ENCODE measurements around the gene PSAPL1. TPM values are rescaled to one million over a fixed set of nuclear protein-coding genes. Genes with fewer than 3 reads are reported as not detected.

The PSAPL1 gene
- total and polyA plus RNA-seq, 2 of the 8 experiments (the other 6 are each of a cell fraction or from before 2014, with no cell fraction given) = 0.03 TPM; not detected in 1

DNA sequence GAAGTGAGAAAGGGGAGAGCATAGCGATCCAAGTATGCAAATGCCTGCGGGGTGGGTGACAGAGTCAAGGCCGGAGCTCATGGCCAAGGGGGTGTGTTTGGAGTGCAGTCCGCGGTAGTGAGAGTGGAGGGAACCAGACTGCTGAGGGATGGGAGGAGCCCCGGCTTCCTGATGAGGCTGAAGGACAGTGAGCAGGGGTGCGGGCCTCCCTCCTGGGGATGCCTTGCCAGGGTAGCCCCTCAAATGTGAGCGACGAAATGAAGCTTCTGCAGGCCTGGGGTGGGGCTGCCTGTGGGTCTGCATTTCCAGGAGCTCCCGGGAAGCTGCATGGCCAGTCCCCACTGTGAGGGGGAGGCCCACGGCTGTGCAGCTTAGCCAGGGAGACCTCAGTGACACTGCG lies 45.0 kb downstream of the PSAPL1 start (continued):
- TF ChIP-seq, protein P1, sequence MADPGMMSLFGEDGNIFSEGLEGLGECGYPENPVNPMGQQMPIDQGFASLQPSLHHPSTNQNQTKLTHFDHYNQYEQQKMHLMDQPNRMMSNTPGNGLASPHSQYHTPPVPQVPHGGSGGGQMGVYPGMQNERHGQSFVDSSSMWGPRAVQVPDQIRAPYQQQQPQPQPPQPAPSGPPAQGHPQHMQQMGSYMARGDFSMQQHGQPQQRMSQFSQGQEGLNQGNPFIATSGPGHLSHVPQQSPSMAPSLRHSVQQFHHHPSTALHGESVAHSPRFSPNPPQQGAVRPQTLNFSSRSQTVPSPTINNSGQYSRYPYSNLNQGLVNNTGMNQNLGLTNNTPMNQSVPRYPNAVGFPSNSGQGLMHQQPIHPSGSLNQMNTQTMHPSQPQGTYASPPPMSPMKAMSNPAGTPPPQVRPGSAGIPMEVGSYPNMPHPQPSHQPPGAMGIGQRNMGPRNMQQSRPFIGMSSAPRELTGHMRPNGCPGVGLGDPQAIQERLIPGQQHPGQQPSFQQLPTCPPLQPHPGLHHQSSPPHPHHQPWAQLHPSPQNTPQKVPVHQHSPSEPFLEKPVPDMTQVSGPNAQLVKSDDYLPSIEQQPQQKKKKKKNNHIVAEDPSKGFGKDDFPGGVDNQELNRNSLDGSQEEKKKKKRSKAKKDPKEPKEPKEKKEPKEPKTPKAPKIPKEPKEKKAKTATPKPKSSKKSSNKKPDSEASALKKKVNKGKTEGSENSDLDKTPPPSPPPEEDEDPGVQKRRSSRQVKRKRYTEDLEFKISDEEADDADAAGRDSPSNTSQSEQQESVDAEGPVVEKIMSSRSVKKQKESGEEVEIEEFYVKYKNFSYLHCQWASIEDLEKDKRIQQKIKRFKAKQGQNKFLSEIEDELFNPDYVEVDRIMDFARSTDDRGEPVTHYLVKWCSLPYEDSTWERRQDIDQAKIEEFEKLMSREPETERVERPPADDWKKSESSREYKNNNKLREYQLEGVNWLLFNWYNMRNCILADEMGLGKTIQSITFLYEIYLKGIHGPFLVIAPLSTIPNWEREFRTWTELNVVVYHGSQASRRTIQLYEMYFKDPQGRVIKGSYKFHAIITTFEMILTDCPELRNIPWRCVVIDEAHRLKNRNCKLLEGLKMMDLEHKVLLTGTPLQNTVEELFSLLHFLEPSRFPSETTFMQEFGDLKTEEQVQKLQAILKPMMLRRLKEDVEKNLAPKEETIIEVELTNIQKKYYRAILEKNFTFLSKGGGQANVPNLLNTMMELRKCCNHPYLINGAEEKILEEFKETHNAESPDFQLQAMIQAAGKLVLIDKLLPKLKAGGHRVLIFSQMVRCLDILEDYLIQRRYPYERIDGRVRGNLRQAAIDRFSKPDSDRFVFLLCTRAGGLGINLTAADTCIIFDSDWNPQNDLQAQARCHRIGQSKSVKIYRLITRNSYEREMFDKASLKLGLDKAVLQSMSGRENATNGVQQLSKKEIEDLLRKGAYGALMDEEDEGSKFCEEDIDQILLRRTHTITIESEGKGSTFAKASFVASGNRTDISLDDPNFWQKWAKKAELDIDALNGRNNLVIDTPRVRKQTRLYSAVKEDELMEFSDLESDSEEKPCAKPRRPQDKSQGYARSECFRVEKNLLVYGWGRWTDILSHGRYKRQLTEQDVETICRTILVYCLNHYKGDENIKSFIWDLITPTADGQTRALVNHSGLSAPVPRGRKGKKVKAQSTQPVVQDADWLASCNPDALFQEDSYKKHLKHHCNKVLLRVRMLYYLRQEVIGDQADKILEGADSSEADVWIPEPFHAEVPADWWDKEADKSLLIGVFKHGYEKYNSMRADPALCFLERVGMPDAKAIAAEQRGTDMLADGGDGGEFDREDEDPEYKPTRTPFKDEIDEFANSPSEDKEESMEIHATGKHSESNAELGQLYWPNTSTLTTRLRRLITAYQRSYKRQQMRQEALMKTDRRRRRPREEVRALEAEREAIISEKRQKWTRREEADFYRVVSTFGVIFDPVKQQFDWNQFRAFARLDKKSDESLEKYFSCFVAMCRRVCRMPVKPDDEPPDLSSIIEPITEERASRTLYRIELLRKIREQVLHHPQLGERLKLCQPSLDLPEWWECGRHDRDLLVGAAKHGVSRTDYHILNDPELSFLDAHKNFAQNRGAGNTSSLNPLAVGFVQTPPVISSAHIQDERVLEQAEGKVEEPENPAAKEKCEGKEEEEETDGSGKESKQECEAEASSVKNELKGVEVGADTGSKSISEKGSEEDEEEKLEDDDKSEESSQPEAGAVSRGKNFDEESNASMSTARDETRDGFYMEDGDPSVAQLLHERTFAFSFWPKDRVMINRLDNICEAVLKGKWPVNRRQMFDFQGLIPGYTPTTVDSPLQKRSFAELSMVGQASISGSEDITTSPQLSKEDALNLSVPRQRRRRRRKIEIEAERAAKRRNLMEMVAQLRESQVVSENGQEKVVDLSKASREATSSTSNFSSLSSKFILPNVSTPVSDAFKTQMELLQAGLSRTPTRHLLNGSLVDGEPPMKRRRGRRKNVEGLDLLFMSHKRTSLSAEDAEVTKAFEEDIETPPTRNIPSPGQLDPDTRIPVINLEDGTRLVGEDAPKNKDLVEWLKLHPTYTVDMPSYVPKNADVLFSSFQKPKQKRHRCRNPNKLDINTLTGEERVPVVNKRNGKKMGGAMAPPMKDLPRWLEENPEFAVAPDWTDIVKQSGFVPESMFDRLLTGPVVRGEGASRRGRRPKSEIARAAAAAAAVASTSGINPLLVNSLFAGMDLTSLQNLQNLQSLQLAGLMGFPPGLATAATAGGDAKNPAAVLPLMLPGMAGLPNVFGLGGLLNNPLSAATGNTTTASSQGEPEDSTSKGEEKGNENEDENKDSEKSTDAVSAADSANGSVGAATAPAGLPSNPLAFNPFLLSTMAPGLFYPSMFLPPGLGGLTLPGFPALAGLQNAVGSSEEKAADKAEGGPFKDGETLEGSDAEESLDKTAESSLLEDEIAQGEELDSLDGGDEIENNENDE (IDR thresholded peaks at IDR 0.05; ENCODE audit: insufficient replicate concordance, low read length) = no peak
- TF ChIP-seq JUND (IDR thresholded peaks at IDR 0.05; ENCODE audit: low read length) (no peak), SP1 (IDR thresholded peaks at IDR 0.05; ENCODE audit: low read depth, low read length) (no peak), TAF1 (IDR thresholded peaks at IDR 0.05; ENCODE audit: low read depth, low read length) (no peak), SRF (IDR thresholded peaks at IDR 0.05; ENCODE audit: low read depth, low read length) (no peak), CEBPB (IDR thresholded peaks at IDR 0.05; ENCODE audit: low read depth, low read length) (no peak)

Data from H1 (cell line).